NCI-H2196 treated with DMSO at 0.1 percent for 48 hours (cell line): Measurements from ENCODE around the gene CEBPB.

ENCODE experiments used
- DNase-seq: peaks from one replicate; lab custom pipeline; 2025; ENCODE audit not compliant: unreplicated experiment; lab: John Stamatoyannopoulos, UW

Gene CEBPB

DNA sequence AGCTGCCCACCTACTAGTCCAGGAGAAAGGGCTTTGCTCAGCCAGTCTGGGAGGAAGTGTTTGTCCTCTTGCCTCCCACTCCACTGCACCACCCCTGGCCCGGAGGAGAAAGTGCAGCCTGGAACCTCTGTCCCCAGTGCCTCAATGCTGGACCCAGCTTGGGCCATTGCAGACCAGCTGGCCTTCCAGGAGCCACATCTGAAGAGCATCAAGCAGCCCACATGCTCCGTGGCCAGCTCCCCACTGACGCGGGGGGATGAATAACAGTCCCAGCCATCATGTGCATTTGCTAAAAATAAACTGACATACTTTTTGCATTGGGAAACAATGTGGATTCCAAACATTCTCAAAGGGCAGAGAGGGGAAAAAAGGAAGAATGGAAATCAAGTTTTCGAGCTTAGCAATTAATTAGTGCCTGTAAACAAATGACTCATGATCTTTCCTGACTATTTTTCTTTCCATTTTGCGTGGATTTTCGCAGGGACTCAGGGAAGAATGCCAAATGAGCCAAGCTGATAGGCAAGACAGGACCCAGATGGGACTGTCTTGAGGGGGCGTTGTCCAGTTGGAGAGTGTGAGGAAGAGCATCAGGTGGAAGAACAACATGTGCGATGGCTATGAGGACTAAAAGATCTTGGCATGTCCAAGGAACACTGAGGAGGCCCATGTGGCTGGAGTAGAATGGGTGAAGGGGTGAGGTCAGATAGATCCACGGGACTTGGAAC lies 34.1 kb downstream of the CEBPB start:
- DNase-seq = no peak

DNA sequence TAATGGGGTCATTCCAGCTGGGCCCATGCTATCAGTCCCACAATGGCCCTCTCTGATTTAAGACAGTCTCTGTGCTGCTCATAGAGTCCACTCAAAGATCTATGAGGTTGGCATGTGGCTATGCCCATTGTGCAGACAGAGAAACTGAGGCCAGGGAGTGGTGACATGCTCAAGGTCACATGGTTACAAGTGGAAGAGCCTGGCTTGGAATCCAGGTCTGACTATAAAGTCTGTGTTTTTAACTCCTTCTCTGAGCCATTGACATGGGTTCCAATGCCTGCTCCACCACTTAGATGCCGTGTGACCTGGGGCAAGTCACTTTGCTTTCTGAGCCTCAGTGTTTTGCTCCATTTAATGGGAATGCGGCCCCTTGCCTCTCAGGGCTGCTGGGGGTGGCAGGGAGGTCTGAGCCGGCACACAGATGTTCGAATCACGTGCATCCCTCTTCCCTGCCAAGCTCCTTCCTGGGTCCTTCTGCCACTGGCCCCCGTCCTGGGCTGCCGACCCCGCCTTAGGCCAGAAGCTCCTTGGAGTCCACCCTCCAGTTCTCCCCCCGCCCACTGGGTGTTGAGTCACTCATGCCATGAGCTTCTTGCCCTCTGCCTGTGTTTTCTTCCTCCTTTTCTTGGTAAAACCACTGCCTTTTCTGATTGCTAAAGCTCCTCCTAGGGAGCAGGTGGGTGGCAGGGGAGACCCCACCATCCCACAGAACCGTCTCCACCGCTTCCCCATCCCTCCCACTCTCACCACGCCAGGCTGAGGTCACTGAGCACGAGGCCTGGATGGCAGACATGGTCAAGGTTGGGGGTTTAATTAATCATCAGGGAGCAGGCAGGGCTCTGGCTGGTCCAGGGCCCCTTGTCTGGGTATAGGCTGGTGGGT lies 35.7 kb downstream of the CEBPB start:
- no peak for DNase-seq

DNA sequence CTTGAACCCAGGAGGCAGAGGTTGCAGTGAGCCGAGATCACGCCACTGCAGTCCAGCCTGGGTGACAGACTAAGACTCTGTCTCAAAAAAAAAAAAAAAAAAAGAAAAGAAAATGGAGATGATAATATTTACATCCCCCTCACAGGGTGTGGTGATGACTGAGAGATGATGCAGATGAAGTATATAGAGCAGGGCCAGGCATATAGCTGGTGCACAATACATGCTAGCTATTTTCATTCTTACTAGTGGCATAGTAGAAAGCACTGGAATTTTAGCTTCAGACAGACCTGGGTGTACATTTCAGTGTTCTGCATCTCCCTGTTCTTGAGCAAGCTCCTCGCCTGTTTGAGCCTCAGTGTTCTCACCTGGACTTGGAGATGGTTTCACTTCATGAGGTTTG lies 36.9 kb downstream of the CEBPB start:
- no peak for DNase-seq

DNA sequence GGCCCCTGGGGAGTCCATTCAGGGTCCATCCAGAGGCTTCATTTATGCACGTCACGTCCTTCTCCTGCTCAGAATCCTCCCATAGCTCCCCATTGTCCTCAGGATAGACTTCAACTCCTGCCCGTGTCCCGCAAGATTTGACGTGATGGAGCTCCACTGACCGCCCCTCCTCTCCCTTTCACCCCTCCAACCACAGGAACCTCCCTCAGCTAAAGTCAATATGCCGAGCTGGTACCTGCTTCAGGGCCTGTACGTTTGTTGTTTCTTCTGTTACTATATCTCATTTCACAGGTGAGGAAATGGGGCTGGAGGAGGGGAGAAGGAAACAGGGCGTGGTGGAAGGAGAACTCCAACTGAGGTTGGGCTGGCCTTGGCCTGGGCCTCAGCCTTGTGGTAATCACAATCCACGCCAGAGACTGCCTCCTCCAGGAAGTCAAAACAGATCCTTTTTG lies 38.6 kb downstream of the CEBPB start:
- no peak for DNase-seq

DNA sequence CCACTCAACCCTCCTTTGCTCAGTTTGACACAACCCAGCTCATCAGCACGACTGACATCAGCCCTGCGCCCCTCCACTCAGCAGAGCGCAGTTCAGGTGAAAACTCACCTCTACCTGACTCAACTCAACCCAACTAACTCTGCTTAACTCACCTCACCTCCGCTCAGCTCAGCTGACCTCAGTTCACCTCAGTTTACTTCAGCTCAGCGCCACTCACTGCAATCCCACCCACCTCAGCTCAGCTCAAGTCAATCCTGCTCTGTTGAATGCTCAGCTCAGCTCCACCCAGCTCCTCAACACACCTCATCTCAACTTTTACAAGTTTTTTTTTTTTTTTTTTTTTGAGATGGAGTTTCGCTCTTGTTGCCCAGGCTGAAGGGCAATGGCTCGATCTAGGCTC lies 39.6 kb downstream of the CEBPB start:
- DNase-seq = no peak

DNA sequence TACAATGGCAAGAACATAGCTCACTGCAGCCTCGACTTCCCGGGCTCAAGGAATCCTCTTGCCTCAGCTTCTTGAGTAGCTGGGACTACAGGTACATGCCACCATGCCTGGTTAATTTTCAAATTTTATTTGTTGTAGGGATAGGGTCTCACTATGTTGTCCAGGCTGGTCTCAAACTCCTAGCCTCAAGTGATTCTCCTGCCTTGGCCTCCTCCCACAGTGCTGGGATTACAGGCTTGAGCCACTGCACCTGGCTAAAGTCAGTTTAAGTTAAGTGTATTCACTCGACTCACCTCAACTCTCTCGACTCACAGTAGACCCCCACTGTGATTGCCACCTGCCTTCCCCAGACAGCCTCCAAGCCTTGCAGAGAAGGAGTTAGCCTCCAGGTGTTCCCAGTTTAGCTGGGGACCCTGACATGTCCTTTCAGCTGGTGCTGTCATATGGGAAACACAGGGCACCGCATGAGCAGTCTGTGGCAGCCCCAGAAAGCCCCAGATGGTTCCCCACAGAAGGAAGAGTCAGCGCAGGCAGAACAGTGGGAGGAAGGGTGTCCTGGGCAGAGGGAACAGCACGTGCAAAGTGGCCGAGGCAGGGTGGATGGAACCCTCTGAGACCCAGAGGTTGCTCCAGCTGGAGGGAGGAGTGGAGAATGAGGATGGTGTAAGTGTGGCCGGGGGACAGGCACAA lies 40.4 kb downstream of the CEBPB start:
- no peak for DNase-seq

DNA sequence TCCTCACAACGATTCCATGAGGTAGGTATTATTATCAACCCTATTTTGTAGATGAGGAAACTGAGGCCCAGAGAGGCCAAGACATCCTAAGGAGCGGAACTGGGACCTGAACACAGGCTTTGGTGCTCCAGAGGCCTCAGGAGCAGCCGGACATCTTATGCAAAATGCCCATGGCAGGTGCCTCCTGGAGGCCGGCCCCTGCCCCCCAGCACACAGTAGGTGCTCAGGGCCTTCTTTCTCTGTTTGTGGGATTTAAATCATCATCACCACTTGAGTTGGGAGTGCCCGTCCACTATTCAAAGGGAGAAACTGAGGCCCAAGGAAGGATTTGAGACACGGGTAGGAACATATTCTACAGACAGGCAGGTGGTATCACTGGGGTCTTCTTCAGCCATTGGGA lies 41.2 kb downstream of the CEBPB start:
- no peak for DNase-seq

DNA sequence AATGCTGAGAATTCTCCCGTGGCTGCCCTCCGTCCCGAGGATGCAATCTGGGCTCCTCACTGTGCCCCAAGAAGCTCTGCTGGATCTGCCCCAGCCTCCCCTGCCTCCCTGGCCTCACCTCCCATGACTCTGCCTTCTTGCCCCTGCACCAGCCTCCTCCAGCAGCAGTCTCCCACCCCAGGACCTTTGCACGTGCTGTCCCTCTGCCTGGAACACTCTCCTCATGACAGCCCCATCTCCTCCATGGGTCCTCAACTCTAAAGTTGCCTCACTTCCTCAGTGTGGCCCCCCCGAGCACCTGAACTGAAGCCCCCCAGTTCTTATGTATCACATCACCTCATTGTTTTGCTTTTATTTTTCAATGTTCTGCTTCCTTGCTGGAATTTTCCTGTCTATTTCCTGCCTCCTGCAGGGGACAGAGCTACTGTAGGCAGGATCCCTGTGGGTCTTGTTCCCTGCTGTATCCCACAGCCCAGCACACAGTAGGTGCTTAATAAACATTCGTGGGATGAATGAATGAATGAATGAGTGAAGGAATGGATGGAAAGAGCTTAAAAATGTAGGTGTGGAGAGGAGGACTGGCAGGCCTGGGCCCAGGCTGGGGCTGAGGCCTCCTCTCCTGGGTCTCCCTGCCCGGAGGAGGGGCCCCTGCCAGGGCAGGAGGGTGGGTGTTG lies 42.2 kb downstream of the CEBPB start:
- no peak for DNase-seq

DNA sequence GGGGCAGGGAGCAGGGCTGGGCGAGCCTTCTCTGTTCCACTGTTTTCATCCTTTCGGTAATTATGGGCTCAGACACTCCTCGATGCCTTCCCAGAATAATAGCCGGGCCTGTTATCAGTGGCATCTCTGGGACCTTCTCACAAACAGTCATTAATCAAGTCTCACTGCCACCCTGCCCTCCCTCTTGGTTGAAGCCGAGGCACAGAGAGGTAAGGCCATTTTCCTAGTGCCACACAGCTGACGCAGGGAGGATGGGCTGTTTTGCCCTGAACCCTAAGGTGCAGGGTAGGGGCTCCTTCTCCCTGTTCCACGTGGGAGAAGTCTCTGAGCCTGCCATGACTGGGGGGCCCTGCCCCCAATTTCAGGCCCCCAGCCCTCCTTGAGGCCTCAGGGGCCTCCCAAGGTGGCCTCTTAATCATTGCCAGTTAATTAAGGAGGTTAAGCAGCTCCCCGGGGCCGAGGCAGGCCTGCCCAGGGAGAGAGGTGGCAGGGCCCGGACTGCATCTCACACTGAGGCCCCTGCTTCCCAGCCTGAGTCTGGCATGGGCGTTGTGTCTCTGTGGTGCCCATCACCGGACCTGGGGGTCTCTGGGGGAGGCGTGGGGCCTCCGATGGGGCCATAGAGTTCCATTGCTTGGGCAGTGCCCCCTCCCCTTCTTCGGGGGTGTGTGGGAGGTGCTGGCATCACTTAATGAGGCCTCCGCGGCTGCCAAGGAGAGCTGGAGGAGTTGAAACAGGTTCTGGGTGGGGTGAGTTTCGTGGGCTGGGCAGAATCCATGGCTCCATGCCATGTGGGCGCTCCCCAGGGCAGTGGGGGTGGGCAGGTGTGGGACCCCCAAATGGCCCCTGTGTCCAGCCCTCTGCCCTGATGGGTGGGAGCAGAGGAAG lies 42.9 kb downstream of the CEBPB start:
- no peak for DNase-seq

DNA sequence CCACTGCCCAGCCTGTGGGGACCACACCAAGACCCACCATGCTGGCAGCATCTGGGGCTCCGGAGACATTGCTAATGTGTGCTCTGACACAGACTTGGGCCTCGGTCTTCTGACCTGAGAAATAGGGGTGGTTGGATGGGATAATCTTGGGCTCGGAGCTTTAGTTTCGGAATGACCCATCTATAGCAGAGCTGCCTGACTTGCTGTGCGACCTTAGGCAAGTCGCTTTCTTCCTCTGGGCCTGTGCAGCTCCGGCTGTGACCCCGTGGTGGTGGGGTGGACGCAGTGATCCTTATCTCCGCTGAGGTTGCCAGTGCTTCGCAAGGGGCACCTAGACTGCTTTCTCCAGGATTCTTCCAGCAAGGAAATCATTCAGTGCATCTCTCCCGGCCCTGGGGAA lies 43.7 kb downstream of the CEBPB start:
- DNase-seq = no peak

DNA sequence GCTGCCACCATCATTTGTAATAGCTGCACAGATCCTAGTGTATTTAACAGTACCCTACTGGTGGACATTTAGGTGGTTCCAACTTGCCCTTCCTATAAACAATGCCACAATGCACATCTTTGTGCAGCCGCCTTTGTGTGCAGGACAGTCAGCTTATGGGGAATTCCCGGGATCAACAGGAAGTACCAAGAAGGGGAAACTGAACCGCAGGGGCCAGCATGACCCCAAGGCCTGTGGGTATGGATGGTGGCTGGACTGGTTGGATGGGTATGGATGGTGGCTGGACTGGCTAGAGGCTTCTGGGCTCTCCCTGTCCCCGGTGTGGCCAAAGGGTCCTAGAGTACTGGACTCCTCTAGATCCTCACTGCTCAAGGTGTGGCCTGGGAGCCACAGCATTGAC lies 46.7 kb downstream of the CEBPB start:
- DNase-seq = no peak

DNA sequence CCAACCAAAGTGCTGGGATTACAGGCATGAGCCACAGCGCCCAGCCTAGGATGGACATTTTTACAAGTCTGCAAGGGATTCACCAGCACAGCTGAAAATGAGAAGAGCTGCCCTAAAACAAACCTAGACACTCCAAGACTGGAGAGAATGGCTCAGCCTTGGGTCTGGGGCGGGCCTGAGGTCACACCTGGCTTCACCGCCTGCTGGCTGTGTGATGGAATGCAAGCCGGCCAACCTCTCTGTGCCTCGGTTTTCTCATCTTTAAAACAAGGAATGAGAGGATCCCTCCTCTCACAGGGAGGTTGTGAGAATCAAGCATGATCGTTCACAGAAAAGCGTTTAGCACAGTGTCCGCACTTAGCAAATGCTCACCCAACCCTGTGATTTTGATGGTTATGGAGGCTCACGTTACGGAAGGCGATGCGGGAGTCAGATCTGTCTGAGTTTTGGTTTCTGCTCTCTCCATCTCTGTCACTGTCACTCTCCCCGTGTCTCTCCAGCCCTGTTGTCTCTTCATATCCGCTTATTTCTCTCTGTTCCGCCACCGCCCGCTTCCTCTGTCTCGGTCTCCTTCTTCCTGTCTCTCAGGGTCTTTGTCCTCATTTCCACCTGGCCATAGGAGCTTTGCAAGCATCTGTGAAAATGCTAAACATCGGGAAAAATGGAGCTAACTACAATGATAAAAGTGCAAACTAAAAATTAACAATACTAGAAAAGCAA lies 47.6 kb downstream of the CEBPB start:
- DNase-seq = no peak

DNA sequence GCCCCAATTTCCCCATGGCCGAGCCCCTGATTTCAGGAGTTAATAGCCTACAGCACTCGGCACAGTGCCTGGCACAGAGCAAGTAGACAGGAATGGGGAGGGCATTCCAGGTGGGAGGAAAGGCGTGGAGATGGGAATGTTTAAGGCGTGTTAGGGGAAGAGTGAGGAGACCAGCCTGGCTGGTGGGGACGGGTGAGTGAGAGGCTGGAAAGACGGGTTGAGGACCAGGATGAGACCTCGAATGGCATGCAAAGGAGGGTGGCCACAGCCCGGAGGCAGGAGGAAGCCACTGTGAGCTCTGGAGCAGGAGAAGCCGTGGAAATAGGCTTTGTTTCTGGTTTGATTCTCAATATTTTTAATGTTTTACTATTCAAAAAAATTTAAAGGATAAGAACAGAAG lies 49.5 kb downstream of the CEBPB start:
- DNase-seq = no peak

DNA sequence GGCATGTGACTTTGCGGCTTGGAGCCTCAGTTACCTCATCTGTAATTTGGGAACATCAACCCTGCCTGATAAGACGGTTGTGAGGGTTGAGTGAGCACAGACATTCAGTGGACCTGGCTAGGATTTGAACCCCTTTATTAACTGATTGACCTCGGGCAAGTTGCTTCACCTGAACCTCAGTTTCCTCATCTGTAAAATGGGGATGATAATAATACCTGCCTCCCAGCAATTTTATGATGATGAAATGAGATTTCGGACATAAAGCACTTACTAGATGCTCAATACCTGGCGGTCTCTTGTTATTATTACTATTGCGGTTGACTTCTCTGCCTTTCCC lies 51.5 kb downstream of the CEBPB start:
- no peak for DNase-seq
